ENCODE measurements around the gene IRS1.
A peak's percentile ranks its signal among the peaks of the same experiment; 100 is the strongest.
"Not testable (repeated sequence)": the region's sequence is repeated elsewhere in the genome, so short reads cannot be mapped to it uniquely, and the experiment has no call there.

Gene IRS1

DNA sequence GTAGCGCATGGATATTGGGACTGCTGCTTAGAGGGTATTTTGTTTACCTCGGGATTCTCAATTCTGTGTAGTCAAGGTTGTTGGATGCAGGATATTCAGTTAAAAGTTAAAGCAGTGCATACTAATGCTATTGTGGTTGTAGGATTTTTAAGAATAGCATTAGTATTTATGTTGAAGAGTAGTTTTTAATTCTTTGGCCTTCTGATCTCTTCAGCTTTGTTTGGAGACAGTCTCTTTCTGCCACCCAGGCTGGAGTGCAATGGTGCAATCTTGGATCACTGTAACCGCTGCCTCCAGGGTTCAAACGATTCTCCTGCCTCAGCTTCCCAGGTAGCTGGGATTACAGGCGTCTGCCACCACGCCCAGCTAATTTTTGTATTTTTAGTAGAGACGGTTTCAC lies 37.7 kb upstream of the IRS1 start:
- Histone ChIP-seq H3K9me3 (ENCODE audit: control insufficient read depth in 1 of 2, low read length in 2 of 2) (no peaks in the 10 kb centered on the region), H3K27ac (ENCODE audit: low read length) (peak overlapping the region; percentile 99), H3K36me3 (ENCODE audit: control insufficient read depth in 1 of 2, insufficient read depth in 2 of 2, low read length in 2 of 2) (peaks cover 0 to 4% of the 10 kb centered on the region in 2 donors), H3K4me1 (ENCODE audit: control insufficient read depth in 1 of 2, insufficient read depth in 2 of 2, low read length in 2 of 2) (peaks cover 12 to 20% of the 10 kb centered on the region in 2 donors), H3K27me3 (ENCODE audit: low read depth, low read length) (no peaks in the 10 kb centered on the region), H3K4me3 (ENCODE audit: low read depth in 1 of 2, low read length in 2 of 2) (peak overlapping the region; percentile 70 to 79)

DNA sequence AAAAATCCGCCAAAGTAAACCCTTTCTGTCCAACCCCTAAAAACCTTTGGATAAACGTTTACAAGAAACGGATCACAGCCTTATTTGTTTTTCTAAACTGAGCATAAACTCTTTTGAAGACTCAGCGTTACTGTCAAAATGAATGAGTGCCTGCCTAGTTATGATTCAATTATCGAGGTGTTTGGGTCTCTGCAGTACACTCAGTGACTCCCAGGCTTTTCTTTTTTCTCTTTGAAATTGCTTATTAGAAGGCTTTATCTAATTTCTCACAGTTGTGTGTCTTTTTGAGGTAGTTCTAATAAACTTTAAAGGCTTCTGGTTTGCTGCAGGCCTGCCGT lies 36.9 kb upstream of the IRS1 start:
- Histone ChIP-seq H3K36me3 (ENCODE audit: control insufficient read depth in 1 of 2, insufficient read depth in 2 of 2, low read length in 2 of 2) (peaks cover 0 to 4% of the 10 kb centered on the region in 2 donors), H3K27ac (ENCODE audit: low read length) (peak overlapping the region; percentile 99), H3K9me3 (ENCODE audit: control insufficient read depth in 1 of 2, low read length in 2 of 2) (no peaks in the 10 kb centered on the region), H3K27me3 (ENCODE audit: low read depth, low read length) (no peaks in the 10 kb centered on the region), H3K4me3 (ENCODE audit: low read depth in 1 of 2, low read length in 2 of 2) (peak overlapping the region; percentile 70 to 79), H3K4me1 (ENCODE audit: control insufficient read depth in 1 of 2, insufficient read depth in 2 of 2, low read length in 2 of 2) (peaks cover 12 to 20% of the 10 kb centered on the region in 2 donors)

DNA sequence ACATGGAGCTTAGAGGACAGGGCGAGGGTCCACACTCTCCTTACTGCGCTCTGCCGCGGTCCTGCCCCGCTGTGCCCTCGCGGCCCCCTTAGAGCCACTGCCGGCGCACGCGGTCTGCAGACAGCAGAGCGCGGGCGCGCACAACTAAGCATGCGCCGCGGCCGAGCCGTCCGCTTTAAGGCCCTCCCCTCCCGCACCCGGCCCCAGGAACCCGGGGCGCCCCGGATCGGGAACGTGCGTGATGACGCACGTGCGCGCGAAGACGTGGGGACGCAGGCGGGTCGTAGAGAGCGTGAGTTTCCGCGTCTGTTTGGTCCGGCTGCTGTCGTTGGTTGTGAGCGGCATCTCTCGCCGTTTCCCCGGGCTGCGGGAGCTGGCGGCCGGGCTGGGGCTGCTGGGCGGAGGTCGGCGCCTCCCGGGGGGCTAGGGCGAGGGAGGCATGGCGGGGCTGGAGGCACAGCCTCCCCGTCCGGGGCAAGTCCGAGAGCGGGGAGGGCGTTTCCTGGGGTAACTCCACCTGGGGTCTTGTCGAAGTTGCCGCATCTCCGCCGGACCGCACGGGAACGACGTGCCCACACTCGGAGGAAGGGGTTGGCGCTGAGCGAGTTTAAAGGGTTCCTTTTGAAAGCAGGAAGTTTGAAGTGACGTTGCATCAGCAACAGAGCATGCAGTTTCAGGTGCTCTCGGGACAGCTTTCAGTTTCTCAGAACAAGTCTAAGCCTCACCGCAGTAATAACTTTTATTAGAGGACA lies 36.4 kb upstream of the IRS1 start, which contains the start of gene RHBDD1:
RHBDD1 (plus strand) TSS at position 259 of the 752 bp plus-strand sequence. CDS start 28,640 bp downstream, outside the sequence.
- H3K36me3 ChIP-seq (ENCODE audit: control insufficient read depth in 1 of 2, insufficient read depth in 2 of 2, low read length in 2 of 2), result peaks cover 0 to 4% of the 10 kb centered on the region in 2 donors
- peak within 1 kb of the TSS; percentile 99 for H3K27ac ChIP-seq (ENCODE audit: low read length)
- H3K9me3 ChIP-seq (ENCODE audit: control insufficient read depth in 1 of 2, low read length in 2 of 2), result no peaks in the 10 kb centered on the region
- H3K4me1 ChIP-seq (ENCODE audit: control insufficient read depth in 1 of 2, insufficient read depth in 2 of 2, low read length in 2 of 2), result peaks cover 12 to 20% of the 10 kb centered on the region in 2 donors
- peak within 1 kb of the TSS; percentile 70 to 79 for H3K4me3 ChIP-seq (ENCODE audit: low read depth in 1 of 2, low read length in 2 of 2)
- no peaks in the 10 kb centered on the region for H3K27me3 ChIP-seq (ENCODE audit: low read depth, low read length)

DNA sequence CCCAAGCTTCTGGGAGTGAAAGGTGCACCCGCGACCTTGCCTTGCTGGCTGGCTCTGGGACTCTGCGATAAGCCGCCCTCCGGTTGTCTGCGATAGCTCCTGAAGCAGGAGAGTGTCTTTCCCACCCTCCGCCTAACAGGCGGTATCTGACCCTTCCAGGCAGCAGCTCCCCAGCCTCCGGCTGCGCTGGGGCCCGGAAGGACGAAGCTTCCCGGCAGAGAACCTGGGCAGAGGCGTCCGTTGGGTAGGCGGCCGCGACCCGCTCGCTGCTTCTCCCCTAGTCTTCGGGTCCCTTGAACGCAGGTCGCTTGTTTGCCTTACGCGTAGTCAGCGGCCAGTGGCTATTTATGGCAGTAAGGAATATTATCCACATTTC lies 35.8 kb upstream of the IRS1 start:
- peaks cover 0 to 4% of the 10 kb centered on the region in 2 donors for H3K36me3 ChIP-seq (ENCODE audit: control insufficient read depth in 1 of 2, insufficient read depth in 2 of 2, low read length in 2 of 2)
- no peaks in the 10 kb centered on the region for H3K9me3 ChIP-seq (ENCODE audit: control insufficient read depth in 1 of 2, low read length in 2 of 2)
- peak overlapping the region; percentile 99 for H3K27ac ChIP-seq (ENCODE audit: low read length)

GRCh38 chr2:226834880-226835279 lies 35.3 kb upstream of the IRS1 start:
- H3K27me3 ChIP-seq (ENCODE audit: low read depth, low read length); H3K27ac ChIP-seq (ENCODE audit: low read length): not testable (repeated sequence)

More for the DNA sequence above, 35.8 kb upstream of the IRS1 start:
- Histone ChIP-seq H3K4me1 (ENCODE audit: control insufficient read depth in 1 of 2, insufficient read depth in 2 of 2, low read length in 2 of 2) (peaks cover 12 to 20% of the 10 kb centered on the region in 2 donors), H3K27me3 (ENCODE audit: low read depth, low read length) (no peaks in the 10 kb centered on the region), H3K4me3 (ENCODE audit: low read depth in 1 of 2, low read length in 2 of 2) (peak overlapping the region; percentile 70 to 79)

GRCh38 chr2:226832061-226832460 lies 32.4 kb upstream of the IRS1 start:
- H3K36me3 ChIP-seq (ENCODE audit: control insufficient read depth in 1 of 2, insufficient read depth in 2 of 2, low read length in 2 of 2), result no peaks in the 10 kb centered on the region

More at GRCh38 chr2:226834880-226835279, 35.3 kb upstream of the IRS1 start:
- not testable (repeated sequence) for H3K36me3 ChIP-seq (ENCODE audit: control insufficient read depth in 1 of 2, insufficient read depth in 2 of 2, low read length in 2 of 2); H3K9me3 ChIP-seq (ENCODE audit: control insufficient read depth in 1 of 2, low read length in 2 of 2)
- Histone ChIP-seq H3K4me3 (ENCODE audit: low read depth in 1 of 2, low read length in 2 of 2) (peak overlapping the region; percentile 70 to 79), H3K4me1 (ENCODE audit: control insufficient read depth in 1 of 2, insufficient read depth in 2 of 2, low read length in 2 of 2) (peaks cover 12 to 20% of the 10 kb centered on the region in 2 donors)

DNA sequence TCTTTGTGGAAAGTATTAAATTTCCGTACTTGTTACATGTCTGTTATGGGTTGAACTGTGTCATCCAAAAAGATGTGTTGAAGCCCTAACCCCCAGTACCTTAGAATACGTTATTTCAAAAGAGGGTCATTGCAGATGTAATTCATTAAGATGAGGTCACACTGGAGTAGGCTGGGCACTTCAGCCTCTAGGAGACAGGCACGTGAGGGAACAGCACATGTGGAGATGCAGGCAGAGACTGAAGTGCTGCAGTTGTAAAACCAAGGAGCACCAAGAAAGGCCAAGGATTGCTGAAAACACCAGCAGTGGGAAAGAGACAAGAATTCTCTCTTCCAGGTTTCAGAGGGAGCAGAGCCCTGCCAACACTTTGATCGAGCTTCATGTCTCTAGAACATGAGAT lies 31.6 kb upstream of the IRS1 start:
- no peaks in the 10 kb centered on the region for H3K36me3 ChIP-seq (ENCODE audit: control insufficient read depth in 1 of 2, insufficient read depth in 2 of 2, low read length in 2 of 2)
- H3K27ac ChIP-seq (ENCODE audit: low read length), result no peak overlapping the region
- H3K27me3 ChIP-seq (ENCODE audit: low read depth, low read length), result no peaks in the 10 kb centered on the region
- no peak overlapping the region for H3K4me3 ChIP-seq (ENCODE audit: low read depth in 1 of 2, low read length in 2 of 2)
- peaks cover 0 to 8% of the 10 kb centered on the region in 2 donors for H3K4me1 ChIP-seq (ENCODE audit: control insufficient read depth in 1 of 2, insufficient read depth in 2 of 2, low read length in 2 of 2)
- no peaks in the 10 kb centered on the region for H3K9me3 ChIP-seq (ENCODE audit: control insufficient read depth in 1 of 2, low read length in 2 of 2)

More at GRCh38 chr2:226832061-226832460, 32.4 kb upstream of the IRS1 start:
- H3K27me3 ChIP-seq (ENCODE audit: low read depth, low read length), result no peaks in the 10 kb centered on the region
- no peak overlapping the region for H3K4me3 ChIP-seq (ENCODE audit: low read depth in 1 of 2, low read length in 2 of 2)
- no peaks in the 10 kb centered on the region for H3K9me3 ChIP-seq (ENCODE audit: control insufficient read depth in 1 of 2, low read length in 2 of 2)
- peaks cover 5 to 13% of the 10 kb centered on the region in 2 donors for H3K4me1 ChIP-seq (ENCODE audit: control insufficient read depth in 1 of 2, insufficient read depth in 2 of 2, low read length in 2 of 2)
- H3K27ac ChIP-seq (ENCODE audit: low read length), result no peak overlapping the region

DNA sequence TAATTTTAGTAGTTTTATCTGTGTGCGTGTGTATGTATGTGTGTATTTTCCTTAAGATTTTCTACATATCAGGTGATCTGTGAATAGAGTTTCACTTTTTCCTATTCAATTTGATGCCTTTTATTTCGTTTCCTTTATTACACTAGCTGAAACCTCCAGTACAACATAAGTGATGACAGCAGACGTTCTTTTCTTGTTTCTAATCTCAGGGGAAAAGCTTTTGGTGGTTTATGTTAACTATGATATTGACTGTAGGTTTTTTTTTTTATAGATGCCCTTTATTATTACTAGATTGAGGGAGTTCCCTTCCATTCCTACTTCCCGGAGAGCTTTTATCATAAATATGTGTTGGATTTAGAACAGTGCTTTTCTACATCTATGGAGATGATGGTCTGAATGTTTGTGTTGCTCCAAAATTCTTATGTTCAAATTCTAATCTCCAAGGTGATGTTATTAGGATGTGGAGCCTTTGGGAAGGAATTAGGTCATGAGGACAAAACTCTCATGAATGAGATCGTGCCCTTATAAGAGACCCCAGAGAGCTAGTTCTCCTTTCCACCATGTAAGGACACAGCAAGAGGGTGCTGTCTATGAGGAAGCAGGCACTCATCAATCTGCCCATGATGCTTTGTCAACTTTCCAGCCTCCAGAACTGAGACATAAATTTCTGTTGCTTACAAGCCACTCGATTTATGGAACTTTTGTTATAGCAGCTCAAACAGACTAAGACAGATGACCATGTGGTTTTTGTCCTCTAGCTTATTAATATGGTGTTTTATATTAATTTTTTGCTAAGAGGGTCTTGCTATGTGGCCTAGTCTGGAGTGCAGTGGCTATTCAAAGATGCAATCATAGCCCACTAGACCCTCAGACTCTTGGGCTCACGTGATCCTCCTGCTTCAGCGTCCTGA lies 30.4 kb upstream of the IRS1 start:
- Histone ChIP-seq H3K36me3 (ENCODE audit: control insufficient read depth in 1 of 2, insufficient read depth in 2 of 2, low read length in 2 of 2) (no peaks in the 10 kb centered on the region), H3K9me3 (ENCODE audit: control insufficient read depth in 1 of 2, low read length in 2 of 2) (no peaks in the 10 kb centered on the region), H3K27me3 (ENCODE audit: low read depth, low read length) (no peaks in the 10 kb centered on the region), H3K27ac (ENCODE audit: low read length) (no peak overlapping the region), H3K4me1 (ENCODE audit: control insufficient read depth in 1 of 2, insufficient read depth in 2 of 2, low read length in 2 of 2) (peaks cover 0 to 2% of the 10 kb centered on the region in 2 donors), H3K4me3 (ENCODE audit: low read depth in 1 of 2, low read length in 2 of 2) (no peak overlapping the region)

GRCh38 chr2:226828191-226828590 lies 28.6 kb upstream of the IRS1 start:
- H3K4me1 ChIP-seq (ENCODE audit: control insufficient read depth in 1 of 2, insufficient read depth in 2 of 2, low read length in 2 of 2), result no peaks in the 10 kb centered on the region
- H3K27me3 ChIP-seq (ENCODE audit: low read depth, low read length), result no peaks in the 10 kb centered on the region
- no peak overlapping the region for H3K4me3 ChIP-seq (ENCODE audit: low read depth in 1 of 2, low read length in 2 of 2)
- H3K36me3 ChIP-seq (ENCODE audit: control insufficient read depth in 1 of 2, insufficient read depth in 2 of 2, low read length in 2 of 2), result no peaks in the 10 kb centered on the region
- no peak overlapping the region for H3K27ac ChIP-seq (ENCODE audit: low read length)
- H3K9me3 ChIP-seq (ENCODE audit: control insufficient read depth in 1 of 2, low read length in 2 of 2), result peaks cover 0 to 2% of the 10 kb centered on the region in 2 donors

DNA sequence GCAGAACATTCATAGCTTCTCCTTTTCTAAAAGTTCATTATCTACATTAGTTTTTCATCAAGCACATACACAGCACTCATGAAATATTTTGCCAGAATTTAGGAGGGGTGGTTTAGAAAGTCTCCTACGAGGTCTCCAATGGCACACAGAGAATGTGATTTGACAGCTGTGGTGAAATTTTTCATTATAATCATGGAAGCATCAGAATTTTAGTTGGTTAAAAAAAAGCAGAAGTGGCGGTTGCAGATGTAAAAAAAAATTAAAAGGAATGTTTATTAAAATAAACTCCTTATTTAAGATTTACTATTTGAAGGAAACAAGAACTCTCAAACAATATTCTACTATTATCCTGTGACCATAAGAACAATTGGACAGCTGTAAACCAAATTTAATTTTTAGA lies 25.4 kb upstream of the IRS1 start:
- Histone ChIP-seq H3K27me3 (ENCODE audit: low read depth, low read length) (no peaks in the 10 kb centered on the region), H3K9me3 (ENCODE audit: control insufficient read depth in 1 of 2, low read length in 2 of 2) (peaks cover 0 to 2% of the 10 kb centered on the region in 2 donors), H3K36me3 (ENCODE audit: control insufficient read depth in 1 of 2, insufficient read depth in 2 of 2, low read length in 2 of 2) (no peaks in the 10 kb centered on the region), H3K4me1 (ENCODE audit: control insufficient read depth in 1 of 2, insufficient read depth in 2 of 2, low read length in 2 of 2) (no peaks in the 10 kb centered on the region), H3K27ac (ENCODE audit: low read length) (no peak overlapping the region), H3K4me3 (ENCODE audit: low read depth in 1 of 2, low read length in 2 of 2) (no peak overlapping the region)

GRCh38 chr2:226818930-226819329 lies 19.3 kb upstream of the IRS1 start:
- H3K4me1 ChIP-seq (ENCODE audit: control insufficient read depth in 1 of 2, insufficient read depth in 2 of 2, low read length in 2 of 2), result no peaks in the 10 kb centered on the region
- no peaks in the 10 kb centered on the region for H3K27me3 ChIP-seq (ENCODE audit: low read depth, low read length)
- H3K9me3 ChIP-seq (ENCODE audit: control insufficient read depth in 1 of 2, low read length in 2 of 2), result peaks cover 0 to 2% of the 10 kb centered on the region in 2 donors
- no peaks in the 10 kb centered on the region for H3K36me3 ChIP-seq (ENCODE audit: control insufficient read depth in 1 of 2, insufficient read depth in 2 of 2, low read length in 2 of 2)
- H3K4me3 ChIP-seq (ENCODE audit: low read depth in 1 of 2, low read length in 2 of 2), result no peak overlapping the region
- H3K27ac ChIP-seq (ENCODE audit: low read length), result no peak overlapping the region

Data from muscle layer of duodenum (tissue), 2 donors.